Left renal pelvis (tissue), 4 donors: ENCODE data around the gene ALDH7A1. TPM values are rescaled to one million over a fixed set of nuclear protein-coding genes. Genes with fewer than 3 reads are reported as not detected.

Source experiments
- DNase-seq, 4 donors: peaks; one replicate each; pipeline ENCODE4 v3.0.0-alpha.2; 2013; ENCODE audit warnings: low read depth in 4 of 4, low spot score in 3 of 4
- polyA plus RNA-seq, 4 donors: library from polyadenylated mRNA; unstranded; fragments of 120-200 nt; gene quantifications; one replicate each; pipeline ENCODE4 v1.2.1, GENCODE V29; 2013; ENCODE audit not compliant: insufficient read length in 4 of 4

Gene ALDH7A1
- polyA plus RNA-seq, 4 donors = 86.5 to 165 (median 145) TPM

DNA sequence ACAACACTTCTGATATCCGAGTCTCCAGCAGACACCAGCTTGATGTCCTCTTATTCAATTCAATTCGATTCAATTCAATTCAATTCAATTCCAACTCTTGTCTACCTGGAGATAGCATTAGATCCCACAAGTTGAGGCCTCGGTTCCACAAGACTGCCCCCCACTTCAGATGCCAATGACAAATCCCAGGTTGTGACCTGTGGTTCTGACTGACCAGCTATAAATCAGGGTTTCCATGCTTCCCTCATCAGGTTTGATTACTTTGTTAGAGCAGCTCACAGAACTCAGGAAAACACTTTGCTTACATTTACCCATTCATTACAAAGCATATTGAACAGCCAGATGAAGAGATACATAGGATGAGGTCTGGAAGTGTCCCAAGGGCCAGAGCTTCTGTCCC is 82.6 kb downstream of the ALDH7A1 start:
- no peak for DNase-seq

DNA sequence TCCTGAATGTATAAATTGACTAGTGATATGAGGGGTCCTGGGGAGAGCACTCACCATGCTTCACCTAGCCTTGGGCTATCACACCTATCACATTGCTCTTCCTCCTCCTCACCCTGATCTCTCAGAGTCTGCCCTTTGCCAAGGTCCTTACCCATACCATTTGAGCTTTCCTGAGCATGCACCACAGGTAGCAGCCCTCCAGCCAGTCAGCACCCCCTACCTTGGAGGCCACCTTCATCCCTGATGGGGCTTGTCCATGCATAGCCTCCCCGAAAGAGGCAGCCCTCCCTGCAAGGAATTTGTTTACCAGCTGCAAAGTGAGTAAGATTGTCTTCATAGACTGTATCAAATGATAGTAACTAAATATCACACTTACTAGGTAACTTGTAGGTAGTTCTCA is 83.1 kb downstream of the ALDH7A1 start:
- DNase-seq = no peak

DNA sequence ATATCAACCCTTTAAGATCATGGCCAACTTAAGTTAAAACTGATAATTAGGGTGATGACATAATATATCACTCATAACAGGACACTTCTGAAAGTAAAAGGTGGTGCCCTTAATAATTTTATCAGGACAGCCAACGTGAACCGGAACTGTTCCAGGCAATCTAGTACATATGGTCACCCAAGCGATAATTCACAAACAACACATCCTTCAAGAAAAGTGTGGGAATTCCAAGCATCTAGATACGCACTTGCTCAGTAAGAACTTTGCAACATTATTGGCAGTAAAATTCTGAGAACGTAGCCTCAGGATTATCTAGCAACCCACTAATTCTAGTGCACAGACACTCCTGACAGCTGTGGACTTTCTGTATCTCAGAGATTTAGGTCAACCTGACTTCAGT is 85.7 kb downstream of the ALDH7A1 start:
- DNase-seq = no peak

DNA sequence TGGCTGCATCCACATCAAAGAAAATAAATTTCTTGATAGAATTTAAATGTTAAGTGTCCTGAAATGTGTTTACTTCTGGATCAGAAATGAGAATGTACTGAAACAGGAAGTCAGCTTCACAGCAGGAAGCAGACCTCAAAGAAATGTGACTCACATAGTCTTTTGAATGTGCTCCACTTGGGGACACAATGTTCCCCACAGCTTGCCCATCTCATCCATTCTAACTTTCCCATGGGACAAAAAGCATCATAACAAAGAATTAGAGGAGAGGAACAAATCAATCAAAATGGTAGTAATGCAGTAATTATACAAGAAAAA is 86.1 kb downstream of the ALDH7A1 start:
- no peak for DNase-seq

DNA sequence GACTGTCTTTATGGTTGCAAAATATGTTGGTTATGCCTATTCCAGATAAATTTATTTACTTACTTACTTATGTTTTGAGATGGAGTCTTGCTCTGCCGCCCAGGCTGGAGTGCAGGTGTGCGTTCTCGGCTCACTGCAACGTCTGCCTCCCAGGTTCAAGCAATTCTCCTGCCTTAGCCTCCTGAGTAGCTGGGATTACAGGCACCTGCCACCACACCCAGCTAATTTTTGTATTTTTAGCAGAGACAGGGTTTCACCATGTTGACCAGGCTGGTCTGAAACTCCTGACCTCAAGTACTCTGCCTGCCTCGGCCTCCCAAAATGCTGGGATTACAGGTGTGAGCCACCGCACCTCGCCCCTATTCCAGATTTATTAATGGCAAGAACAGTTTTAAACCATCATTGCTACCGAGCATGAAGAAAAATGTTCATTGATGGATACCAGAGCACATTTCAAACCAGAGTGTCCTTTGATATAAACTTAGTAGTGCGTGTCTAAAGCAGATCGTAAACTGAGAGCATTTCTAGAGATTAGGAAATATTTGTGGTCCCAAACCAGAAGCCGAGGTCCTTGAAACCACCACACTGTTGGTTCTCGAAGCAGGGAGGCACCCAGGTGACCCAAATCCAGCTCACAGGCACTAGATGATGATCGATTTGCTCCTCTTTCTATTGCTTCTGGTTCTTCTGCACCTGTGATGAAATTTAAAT is 86.6 kb downstream of the ALDH7A1 start:
- no peak for DNase-seq

DNA sequence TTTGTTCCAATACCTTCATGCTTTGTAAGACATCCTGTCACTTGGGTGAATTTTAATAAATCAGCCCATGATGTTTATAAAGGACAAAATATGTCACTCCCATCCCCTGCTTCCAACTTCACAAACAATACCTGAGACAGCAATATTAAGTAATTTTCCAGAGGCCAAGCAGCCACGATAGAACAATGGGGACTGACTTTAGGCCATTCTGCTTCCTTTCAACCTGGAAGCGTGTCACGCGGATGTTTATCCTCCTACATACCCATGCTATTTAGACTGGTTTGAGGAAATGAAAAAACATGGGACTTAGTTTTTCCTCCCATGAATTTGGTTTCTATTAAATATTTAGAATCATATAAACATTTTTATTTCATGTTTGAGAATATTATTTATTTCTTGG is 88.9 kb downstream of the ALDH7A1 start:
- no peak for DNase-seq

DNA sequence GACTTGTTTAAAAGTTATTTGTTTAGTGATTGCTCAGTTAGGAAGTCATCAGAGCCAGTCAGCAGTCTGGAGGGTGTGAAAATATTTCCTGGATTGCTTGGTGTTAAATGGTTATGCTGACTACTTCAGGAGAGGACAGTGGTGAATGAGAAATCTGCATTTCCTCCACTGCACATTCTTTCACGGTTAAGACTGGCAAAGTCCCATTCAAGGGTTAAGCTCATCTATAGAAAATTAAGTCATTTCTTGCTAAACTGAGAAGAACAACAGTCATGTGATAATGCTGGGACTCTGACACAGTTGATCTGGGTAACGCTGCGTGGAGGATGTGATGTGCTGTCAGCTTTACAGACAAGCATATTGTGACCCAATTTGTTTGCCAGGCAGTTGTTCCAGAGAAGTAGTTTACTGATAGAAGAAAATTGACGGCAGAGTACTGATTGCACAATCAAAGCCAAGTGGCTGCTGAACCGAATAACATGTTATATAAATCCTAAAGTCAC is 91.4 kb downstream of the ALDH7A1 start:
- DNase-seq = no peak

DNA sequence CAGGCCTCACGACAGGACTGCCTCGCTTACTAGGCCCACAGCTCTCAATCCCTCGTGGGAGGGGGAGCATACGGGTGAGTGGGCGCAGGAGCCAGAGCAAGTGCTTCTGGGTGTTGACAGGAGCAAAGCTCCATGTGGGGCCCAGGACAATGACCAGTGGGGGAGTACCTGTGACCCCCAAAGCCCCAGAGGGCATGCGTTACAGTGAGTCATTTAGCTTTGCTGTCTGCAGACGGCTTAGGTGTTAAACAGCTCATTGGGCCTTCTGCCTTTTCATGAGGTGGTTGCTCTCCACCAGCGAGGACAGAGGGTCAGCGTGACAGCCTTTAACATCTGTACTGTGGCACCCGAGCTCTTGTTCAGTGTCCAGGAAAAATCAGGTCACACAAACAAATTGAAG is 93.6 kb downstream of the ALDH7A1 start:
- DNase-seq = no peak

DNA sequence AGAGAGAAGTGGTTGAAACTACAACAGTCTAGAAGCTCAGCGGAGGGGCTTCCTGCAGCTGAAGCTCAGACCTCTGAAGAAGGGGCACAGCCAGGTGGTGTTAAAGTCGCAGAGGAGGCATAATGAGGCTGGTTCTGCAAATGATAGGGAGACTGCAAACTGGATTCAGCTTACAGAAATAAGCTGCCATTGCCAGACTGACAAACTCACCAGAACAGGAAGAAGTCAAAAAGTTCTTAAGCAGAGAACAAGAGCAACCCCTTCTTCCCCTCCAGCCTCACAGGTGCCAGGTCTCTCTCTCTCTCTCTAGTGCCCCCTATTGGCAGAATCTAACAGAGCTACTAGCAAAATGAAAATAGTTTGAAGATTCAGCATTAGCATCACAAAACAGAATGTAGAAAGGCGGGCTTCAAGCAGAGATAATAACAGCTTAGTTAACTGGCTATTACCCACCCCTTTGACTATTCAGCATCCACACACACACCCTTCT is 95.1 kb downstream of the ALDH7A1 start:
- no peak for DNase-seq

DNA sequence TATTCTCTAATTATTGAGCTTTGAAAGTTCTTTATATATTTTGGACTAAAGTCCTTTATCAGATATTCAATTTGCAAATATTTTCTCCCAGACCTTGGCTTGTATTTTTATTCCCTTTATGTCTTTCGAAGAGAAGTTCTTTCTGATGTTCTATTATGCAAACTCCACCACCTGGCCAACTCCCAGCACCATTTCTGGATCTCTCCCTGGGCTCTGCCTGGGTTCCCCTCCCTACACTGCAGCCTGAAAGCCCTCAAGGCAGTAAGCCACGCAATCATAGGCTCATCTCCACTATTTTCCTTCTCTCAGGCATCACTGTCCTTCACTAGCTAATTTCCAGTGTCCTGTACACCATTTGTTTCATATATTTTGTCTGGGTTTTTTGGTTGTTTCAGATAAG is 95.7 kb downstream of the ALDH7A1 start:
- no peak for DNase-seq

DNA sequence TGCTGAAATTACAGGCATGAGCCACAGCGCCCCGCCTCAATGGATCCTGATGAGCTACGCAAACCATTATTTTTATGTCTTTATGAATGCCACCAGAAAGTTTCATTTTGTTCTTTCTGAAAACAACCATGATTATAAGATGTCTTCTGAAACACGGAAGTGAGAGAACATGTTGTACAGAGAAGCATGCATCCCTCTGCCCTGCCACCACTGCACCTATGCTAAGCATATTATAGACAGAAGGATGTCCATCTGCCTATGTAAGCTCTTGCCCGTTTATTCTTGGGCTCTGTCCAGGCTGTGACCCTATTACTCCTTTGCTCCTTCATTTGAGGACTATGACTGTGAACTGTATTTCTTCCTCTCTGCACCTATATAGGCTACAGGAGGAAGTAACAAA is 97.5 kb downstream of the ALDH7A1 start:
- DNase-seq = no peak

DNA sequence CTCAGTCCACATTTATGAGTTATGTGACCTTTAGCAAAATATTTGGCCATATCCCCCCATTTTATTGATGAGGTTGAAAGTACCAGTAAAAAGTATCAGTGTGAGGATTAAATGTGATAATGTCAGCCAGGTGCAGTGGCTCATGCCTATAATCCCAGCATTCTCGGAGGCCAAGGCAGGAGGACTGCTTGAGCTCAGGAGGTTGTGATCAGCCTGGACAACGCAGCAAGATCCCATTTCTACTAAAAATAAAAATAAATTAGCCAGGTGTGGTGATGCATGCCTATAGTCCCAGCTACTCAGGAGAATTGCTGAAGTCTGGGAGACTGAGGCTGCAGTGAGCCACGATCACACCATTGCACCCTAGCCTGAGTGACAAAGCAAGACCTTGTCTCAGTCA is 100.6 kb downstream of the ALDH7A1 start:
- no peak for DNase-seq

DNA sequence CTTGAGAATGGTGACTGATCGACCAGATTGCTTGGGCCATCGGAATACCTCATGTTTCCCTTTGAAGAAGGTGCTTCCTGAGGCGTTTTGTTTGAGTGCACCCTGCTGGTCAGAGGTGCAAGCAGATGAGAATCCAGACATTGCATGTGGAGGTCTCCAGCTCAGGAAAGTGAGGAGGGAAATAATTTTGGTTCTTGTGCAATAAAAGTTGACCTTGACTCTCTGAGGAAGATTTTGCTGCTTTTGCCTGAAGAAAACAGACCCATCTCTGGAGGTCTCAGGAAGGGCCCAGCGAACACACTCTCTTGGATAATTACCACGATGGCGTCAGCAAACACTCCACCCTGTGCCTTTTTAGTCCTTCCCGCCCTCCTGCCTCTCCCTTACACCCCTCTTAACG is 102.1 kb downstream of the ALDH7A1 start:
- no peak for DNase-seq

DNA sequence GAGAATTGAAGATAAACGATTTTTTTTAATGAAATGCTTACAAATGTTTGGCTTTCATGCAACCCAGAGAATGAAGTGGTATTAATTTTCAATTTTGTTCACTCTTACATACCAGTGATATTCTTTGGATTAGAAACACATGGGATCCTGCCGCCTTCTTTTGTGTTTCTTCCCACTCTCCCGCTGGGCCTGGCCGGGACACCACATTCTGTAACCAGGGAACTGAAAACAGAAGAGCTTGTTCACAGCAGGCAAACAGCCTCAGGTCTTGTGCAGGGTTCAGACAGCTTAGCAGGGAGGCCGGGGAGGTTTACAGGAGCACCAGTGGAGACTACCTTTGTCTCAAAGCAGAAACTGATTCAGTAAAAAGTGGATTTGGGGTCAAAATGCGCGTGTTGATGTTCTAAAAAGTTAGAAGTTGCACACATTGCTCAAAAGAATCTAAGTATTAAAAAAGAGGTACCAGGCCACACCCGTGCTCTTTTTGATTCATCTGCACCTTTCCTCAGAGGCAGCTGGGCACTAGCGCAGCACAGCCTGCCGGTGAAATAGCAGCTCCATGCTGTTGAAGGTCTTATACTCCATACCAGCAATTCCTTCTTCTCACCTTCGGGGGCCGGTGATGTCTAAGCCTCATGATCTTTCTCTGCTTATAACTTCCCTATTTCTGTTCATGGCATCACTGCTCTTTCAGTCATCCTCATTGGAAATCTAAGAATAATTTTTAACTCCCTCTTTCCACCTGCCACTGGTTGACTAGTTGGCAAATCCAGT is 104.7 kb downstream of the ALDH7A1 start:
- no peak for DNase-seq

DNA sequence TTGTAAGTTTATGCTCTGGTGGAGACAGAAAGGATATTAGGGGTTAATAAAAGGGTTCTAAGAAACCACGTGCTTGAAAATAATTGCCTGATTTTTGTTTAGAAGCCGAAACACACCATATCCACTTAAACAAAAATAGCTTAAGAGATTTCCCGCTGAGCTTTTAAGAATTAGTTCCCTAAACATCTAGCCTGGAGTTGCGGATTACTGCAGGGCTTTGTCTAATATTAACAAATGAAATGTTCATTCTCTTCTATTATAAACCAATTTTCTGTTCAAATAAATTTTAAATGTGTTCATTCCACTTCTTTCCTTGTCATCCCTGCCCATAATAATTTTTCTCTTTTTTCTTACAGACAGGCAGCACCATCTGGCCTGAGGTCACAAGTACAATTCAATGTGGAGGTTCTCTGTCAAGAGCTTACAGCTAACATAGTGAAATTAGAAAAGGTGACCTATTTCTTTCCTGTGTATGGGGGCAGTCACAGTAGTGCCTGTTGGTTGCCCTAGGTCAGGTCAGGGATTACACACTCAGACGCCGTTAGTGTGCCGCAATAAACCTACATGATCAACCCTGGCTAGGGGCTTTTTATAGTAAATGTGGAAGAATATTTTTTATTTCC is 106.5 kb downstream of the ALDH7A1 start:
- DNase-seq = no peak

DNA sequence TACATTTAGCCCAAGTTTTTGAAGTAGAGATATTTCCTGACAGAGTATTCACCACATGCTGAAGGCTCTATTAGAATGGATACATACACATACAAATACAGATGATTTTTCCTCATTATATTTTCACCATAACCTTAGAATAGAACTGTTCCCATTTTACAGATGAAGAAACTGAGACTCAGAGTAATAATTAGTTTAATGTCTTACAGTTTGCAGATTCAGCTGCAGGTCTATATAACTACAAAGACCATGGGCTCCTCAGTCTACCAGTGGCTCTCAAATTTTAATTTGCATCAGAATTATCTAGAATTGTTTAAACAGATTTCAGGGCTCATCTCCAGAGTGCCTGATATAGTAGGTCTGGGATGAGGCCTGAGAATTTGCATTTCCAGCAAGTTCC is 107.4 kb downstream of the ALDH7A1 start:
- no peak for DNase-seq

DNA sequence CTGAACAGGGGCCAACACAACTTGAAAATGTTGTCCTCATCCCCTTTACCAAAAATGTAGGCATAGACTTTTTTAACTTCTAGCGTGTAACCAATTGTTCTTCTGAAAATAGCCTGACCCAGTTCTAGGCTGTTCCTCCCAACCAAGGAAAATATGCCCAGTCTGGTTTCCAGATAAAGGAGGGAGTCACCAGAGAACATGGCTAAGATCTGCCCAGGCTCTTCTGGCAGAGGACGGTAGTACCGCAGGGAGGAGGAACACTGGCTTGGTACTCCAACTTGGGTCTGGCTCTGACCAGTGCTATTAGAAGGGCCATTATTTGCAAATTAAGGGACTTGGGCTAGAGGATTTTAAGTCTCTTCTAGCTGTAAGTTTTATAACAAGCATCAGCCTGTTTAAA is 108.7 kb downstream of the ALDH7A1 start:
- no peak for DNase-seq

DNA sequence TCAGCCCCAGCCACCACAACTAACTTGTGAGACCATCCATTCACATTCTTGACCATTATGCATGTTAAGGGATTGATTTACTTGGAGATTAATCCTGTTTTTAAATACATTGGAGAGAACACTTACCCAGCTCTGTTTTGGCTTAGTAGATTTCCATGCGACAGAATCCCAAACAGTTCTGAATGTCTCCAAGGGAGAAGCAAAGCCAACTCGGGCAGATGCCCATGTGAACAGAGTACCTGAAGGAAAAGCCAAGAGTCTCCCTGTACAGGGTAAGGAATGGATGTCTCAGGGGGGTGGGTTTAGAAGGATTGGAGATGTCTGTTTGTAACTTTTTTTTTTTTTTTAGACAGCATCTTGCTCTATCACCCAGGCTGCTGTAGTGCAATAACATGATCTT is 110.8 kb downstream of the ALDH7A1 start:
- DNase-seq = no peak

DNA sequence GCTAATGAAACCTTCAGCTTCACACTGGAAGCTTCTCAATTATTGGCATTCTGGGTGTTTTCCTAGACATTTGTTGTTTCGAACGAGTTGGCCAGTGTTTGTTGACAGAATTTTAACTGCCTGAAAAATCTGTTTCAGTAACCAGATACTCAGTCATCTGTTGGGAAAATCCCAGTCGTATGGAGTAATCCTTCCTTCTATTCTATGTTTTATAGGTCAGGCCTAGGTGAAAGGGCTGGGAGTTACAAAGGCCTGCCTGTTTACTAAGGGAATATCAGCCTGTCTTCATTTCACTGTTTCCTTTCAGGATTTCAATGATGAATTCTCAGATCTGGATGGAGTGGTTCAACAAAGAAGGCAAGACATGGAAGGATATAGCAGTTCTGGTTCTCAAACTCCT is 111.9 kb downstream of the ALDH7A1 start:
- no peak for DNase-seq

DNA sequence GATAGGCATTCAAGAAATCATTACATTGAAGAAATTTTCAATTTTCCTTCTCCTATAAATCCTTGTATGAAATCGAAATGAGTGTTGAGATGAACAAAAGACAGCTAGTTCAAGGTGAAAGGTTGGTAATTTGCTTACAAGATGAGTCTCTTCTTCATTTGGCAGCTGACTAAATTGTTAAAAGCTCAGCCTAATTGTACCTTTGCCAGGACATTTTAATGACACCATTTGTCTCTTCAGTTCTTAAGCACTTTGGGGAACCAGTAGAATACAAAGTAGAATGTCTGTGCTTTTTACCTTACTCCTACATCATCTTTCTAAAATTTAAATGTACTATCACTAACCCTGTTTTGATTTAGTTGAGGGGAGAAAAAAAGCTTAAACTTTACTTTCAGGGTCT is 112.4 kb downstream of the ALDH7A1 start:
- no peak for DNase-seq

DNA sequence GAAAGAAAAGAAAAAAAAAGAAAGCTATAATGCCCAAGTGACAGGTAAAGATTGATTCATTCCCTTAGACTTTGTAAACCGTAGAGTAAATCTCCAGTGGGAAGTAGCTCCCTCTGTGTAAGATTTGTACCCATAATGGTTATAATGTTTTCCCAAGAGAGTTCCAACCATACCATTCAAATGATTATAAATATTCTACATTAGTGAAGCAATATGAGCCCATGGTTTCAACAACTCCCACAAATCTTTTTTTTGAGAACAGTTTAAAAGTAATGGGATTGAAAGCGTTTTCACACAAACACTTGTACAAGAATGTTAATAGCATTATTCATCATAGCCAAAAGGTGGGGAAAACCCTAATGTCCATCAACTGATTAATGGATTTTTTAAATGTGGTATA is 113.8 kb downstream of the ALDH7A1 start:
- DNase-seq = no peak
